ENCODE measurements around the gene APAF1.
A peak's percentile ranks its signal among the peaks of the same experiment; 100 is the strongest.

- TF ChIP-seq GATA2 (IDR thresholded peaks at IDR 0.05; ENCODE audit: low read depth, low read length): no peak
- 0 out of 2 replicates have a peak, but pooled peaks have one; percentile 4 for TF ChIP-seq GATA3 (IDR thresholded peaks at IDR 0.05; ENCODE audit: low read depth, low read length)
These were observed 90.7 kb downstream of the APAF1 start for GRCh38 chr12:98735821-98736220.
